ENCODE data around the gene SH3BP2.

DNA sequence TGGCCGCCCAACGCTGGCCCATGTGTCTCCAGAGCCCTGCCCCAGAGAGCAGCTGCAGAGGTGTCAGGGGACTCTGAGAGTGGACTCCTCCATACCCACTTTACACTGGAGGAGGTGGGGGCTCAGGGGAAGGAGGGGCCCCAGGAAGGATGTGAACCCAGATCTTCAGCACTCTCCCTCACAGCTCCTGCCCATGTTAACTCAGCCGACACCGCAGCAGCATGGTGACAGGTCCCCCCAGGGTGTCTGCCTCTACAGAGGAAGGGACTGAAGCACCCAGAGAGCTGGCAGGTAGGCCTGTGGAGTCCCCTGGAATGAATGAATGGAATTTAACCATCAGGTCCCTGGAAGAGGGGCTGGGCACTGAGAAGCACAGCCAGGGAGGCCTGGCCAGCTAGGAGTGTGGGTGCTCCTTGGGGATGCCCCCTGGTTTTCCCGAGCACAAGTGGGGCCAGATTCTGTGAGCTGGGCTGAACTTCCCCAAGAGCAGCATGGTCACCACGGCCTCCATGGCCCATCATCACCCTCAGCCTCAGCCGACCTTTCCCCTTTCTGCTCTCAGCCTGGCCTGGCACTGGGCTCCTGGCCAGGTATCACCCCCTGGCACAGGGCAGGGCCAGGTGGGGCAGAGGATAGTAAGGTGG lies 21.9 kb downstream of the SH3BP2 start:
- TF ChIP-seq, protein P1, sequence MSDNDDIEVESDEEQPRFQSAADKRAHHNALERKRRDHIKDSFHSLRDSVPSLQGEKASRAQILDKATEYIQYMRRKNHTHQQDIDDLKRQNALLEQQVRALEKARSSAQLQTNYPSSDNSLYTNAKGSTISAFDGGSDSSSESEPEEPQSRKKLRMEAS (IDR thresholded peaks at IDR 0.05), result no peak
- TF ChIP-seq CEBPB (IDR thresholded peaks at IDR 0.05; ENCODE audit: low read depth), result no peak
- TF ChIP-seq YY1 (IDR thresholded peaks at IDR 0.05; ENCODE audit: extremely low read depth, insufficient replicate concordance, low read depth, low read length), result no peak
- no peak for TF ChIP-seq EGR1 (IDR thresholded peaks at IDR 0.05; ENCODE audit: low read depth)
- no peak for TF ChIP-seq POLR2A (IDR thresholded peaks at IDR 0.05; ENCODE audit: borderline replicate concordance, extremely low read depth, insufficient read depth, insufficient read length)
- TF ChIP-seq ELF1 (IDR thresholded peaks at IDR 0.05; ENCODE audit: borderline replicate concordance, low read depth), result no peak
- TF ChIP-seq, protein P2, sequence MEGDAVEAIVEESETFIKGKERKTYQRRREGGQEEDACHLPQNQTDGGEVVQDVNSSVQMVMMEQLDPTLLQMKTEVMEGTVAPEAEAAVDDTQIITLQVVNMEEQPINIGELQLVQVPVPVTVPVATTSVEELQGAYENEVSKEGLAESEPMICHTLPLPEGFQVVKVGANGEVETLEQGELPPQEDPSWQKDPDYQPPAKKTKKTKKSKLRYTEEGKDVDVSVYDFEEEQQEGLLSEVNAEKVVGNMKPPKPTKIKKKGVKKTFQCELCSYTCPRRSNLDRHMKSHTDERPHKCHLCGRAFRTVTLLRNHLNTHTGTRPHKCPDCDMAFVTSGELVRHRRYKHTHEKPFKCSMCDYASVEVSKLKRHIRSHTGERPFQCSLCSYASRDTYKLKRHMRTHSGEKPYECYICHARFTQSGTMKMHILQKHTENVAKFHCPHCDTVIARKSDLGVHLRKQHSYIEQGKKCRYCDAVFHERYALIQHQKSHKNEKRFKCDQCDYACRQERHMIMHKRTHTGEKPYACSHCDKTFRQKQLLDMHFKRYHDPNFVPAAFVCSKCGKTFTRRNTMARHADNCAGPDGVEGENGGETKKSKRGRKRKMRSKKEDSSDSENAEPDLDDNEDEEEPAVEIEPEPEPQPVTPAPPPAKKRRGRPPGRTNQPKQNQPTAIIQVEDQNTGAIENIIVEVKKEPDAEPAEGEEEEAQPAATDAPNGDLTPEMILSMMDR (IDR thresholded peaks at IDR 0.05 in 2 of 3, conservative IDR thresholded peaks at IDR 0.05 in 1 of 3; ENCODE audit: borderline replicate concordance in 1 of 3, insufficient read depth in 1 of 3, low read depth in 2 of 3, low read length in 2 of 3), result no peak
- no peak for TF ChIP-seq ZNF274 (IDR thresholded peaks at IDR 0.05; ENCODE audit: low read depth, low read length)
- TF ChIP-seq EZH2phosphoT487 (IDR thresholded peaks at IDR 0.05; ENCODE audit: borderline replicate concordance), result no peak
- TF ChIP-seq POLR2AphosphoS5 (IDR thresholded peaks at IDR 0.05; ENCODE audit: low read depth, low read length), result no peak
- no peak for TF ChIP-seq EZH2 (IDR thresholded peaks at IDR 0.05)
- no peak for TF ChIP-seq RAD21 (IDR thresholded peaks at IDR 0.05; ENCODE audit: low read depth)
- TF ChIP-seq SP1 (IDR thresholded peaks at IDR 0.05; ENCODE audit: low read depth), result no peak
- TF ChIP-seq FOSL1 (IDR thresholded peaks at IDR 0.05; ENCODE audit: low read depth), result no peak
